LNCaP clone FGC (cell line): Measurements from ENCODE around the gene ADK.
"Not testable (repeated sequence)": the region's sequence is repeated elsewhere in the genome, so short reads cannot be mapped to it uniquely, and the experiment has no call there.

Experiments used
- DNase-seq: peaks from one replicate; pipeline ENCODE4 v3.0.0-alpha.2; 2011; ENCODE audit warnings: low read depth
- H3K4me3 ChIP-seq: 2 replicates; pipeline ENCODE4 v1.5.1; 2011; ENCODE audit warnings: mild to moderate bottlenecking, low read depth, low read length, control low read depth
- TF ChIP-seq, protein P1 (sequence below): IDR thresholded peaks from 2 replicates; pipeline ENCODE4 v1.5.1; 2012; ENCODE audit warnings: mild to moderate bottlenecking; ENCODE audit not compliant: control insufficient read depth, insufficient read depth; ENCODE audit errors: extremely low read depth

Gene ADK

DNA sequence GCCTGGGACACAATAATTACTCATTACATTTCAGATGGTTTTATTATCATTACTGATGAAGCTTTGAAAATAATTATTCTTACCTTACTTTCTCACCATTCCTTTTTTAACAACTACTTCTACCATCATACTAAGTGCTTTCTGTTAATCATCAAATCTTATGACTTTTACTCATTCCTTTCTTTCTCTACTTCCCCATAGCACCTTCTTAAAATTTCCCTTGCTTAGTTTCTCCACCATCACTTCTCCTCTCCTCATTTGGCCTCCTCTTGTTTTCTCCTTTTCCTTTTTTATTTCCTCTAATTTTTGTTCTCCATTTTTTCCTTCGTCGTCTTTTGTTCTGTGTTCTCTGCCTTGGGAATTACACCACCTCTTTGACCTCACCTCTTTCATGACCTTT, 372.2 kb downstream of the ADK start:
- TF ChIP-seq, protein P1, sequence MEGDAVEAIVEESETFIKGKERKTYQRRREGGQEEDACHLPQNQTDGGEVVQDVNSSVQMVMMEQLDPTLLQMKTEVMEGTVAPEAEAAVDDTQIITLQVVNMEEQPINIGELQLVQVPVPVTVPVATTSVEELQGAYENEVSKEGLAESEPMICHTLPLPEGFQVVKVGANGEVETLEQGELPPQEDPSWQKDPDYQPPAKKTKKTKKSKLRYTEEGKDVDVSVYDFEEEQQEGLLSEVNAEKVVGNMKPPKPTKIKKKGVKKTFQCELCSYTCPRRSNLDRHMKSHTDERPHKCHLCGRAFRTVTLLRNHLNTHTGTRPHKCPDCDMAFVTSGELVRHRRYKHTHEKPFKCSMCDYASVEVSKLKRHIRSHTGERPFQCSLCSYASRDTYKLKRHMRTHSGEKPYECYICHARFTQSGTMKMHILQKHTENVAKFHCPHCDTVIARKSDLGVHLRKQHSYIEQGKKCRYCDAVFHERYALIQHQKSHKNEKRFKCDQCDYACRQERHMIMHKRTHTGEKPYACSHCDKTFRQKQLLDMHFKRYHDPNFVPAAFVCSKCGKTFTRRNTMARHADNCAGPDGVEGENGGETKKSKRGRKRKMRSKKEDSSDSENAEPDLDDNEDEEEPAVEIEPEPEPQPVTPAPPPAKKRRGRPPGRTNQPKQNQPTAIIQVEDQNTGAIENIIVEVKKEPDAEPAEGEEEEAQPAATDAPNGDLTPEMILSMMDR, result no peak
- no peak for DNase-seq
- no peak overlapping the region for H3K4me3 ChIP-seq

DNA sequence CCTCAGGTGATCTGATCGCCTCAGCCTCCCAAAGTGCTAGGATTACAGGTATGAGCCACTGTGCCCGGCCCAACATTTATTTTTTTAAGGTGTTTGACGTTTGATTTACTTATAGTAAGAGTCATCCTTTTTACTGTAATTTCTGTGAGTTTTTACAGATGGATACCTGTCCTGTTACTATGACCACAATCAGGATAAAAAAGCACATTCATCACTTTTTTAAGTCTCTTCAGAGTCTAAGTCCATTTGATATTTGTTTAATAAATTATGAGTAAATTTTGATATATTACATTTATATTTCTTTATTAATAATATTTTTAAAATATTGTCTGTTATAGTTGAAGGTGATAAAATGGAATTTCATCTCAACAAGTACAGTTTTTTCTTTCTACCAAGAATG, 374.9 kb downstream of the ADK start:
- no peak overlapping the region for H3K4me3 ChIP-seq
- no peak for DNase-seq
- TF ChIP-seq, protein P1, result no peak

DNA sequence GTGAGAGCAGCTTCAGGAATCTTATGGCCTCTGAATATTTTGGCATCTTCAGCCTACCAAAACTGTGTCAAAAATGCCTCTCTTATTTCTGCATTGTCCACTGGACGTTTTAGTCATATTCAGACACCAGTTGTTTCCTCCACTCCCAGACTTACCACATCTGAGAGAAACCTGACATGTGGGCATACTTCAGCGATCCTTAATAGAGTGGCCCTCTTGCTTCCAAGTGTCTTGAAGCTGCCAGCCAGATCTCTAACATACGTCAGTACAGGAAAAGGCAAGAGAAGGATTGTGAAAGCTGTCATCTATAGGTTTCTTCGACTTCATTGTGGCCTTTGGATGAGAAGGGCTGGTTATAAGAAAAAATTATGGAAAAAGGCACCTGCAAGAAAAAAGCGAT, 376.6 kb downstream of the ADK start:
- not testable (repeated sequence) for DNase-seq
- H3K4me3 ChIP-seq, result peak overlapping the region; percentile 26

DNA sequence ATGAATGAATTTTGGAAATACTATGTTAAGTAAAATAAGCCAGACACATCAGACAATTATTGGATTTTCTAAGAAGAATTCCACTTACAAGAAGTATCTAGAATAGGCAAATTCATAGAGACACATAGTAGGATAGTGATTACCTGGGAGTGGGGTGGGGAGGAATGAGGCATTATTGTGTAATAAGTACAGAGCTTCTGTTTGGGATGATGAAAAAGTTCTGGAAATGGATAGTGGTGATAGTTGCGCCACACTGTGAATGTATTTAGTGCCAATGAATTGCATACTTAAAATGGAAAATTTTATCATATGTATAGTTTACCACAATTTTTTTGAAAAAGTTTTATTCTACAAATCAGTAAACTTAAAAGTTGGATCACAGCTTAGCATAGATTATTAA, 378.2 kb downstream of the ADK start:
- no peak overlapping the region for H3K4me3 ChIP-seq
- DNase-seq, result no peak
- TF ChIP-seq, protein P1, result no peak

DNA sequence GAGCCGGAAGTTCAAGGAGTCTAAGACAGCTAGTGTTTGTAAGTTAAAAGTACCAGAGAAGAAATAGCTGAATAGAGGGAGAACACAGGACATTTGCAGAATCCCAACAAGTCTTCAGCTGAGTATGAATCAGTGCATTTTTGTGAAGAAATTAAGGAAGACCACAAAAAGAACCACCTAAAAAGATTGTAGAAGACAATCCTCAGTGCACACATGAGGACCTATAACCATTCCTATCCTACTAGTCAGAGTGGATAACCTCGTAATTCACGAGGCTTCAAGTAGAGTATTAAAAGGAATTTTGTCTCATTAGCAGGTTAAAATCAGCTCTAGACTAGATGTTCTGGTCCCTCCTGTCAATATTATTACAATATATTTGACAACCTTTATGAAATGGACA, 380.0 kb downstream of the ADK start:
- TF ChIP-seq, protein P1, result no peak
- H3K4me3 ChIP-seq, result no peak overlapping the region
- no peak for DNase-seq

DNA sequence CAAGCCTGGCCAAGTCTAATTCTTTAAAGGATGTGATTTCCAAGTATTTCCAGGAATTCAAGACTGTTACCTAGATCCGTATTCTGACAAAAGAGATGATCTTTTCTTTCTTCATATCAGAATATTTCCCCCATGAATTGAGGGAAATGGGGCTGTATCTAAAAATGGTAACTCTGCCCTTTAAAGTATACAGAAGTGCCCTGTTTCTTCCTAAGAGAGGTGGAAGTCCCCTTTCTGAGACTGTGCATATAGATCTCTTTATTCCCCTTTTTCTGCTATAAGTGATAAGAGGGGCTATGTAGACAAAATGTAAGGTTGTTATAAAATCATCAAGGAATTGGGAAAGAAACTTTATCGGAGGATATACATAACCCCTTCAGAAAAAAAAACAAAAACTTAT, 388.3 kb downstream of the ADK start:
- DNase-seq, result no peak
- TF ChIP-seq, protein P1, result no peak
- H3K4me3 ChIP-seq, result no peak overlapping the region

DNA sequence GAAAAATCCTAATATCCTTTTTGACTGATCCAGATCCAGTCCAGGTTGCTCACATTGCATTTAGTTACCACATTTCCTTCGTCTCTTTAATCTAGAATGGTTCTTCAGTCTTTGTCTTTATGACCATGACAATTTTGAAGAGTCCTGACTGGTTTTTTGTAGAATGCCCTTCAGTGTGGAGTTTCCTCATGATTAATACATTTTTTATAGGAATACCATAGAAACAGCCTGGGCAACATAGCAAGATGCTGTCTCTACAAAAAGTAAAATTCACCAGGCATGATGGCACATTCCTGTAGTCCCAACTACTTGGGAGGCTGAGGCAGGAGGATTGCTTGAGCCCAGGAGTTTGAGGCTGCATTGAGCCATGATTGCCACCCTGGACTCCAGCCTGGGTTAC, 390.4 kb downstream of the ADK start:
- TF ChIP-seq, protein P1, result no peak
- H3K4me3 ChIP-seq, result no peak overlapping the region
- DNase-seq, result no peak

DNA sequence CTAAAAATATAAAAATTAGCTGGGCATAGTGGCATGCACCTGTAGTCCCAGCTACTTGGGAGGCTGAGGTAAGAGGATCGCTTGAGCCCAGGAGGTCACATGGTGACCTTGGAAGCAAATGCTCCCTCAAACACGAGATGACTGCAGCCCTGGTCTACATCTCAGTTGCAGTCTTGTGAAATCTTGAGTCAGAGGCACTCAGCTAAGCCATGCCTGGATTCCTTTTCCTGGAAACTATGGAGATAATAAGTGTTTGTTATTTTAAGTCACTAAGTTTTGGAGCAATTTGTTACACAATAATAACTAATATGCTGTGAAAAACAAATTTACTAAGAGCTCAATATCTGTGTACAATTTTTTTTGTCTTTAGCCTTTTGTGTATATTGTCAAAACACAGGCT, 391.1 kb downstream of the ADK start:
- TF ChIP-seq, protein P1, result no peak
- DNase-seq, result no peak
- no peak overlapping the region for H3K4me3 ChIP-seq
